Trophoblast cell (in vitro differentiated cells and primary cell): Measurements from ENCODE around the gene PUM2.
A peak's percentile ranks its signal among the peaks of the same experiment; 100 is the strongest.

Source experiments
- DNase-seq, 2 donors: peaks; one replicate each; pipeline ENCODE4 v3.0.0-alpha.2; 2016
- H2AFZ ChIP-seq: 2 replicates; pipeline ENCODE4 v1.6.1; 2013; ENCODE audit warnings: low read length, moderate library complexity, mild to moderate bottlenecking; ENCODE audit not compliant: insufficient read depth, poor library complexity
- H2AK5ac ChIP-seq: 2 replicates; pipeline ENCODE4 v1.6.1; 2013; ENCODE audit warnings: mild to moderate bottlenecking, low read length
- H2BK120ac ChIP-seq: 2 replicates; pipeline ENCODE4 v1.6.1; 2013; ENCODE audit warnings: low read length, mild to moderate bottlenecking, moderate library complexity; ENCODE audit not compliant: insufficient read depth, poor library complexity
- H2BK12ac ChIP-seq: 2 replicates; pipeline ENCODE4 v1.6.1; 2013; ENCODE audit warnings: mild to moderate bottlenecking, low read length, moderate library complexity
- H2BK5ac ChIP-seq: 2 replicates; pipeline ENCODE4 v1.6.1; 2013; ENCODE audit warnings: low read length, low read depth, moderate library complexity, mild to moderate bottlenecking; ENCODE audit not compliant: poor library complexity
- H3K14ac ChIP-seq: 2 replicates; pipeline ENCODE4 v1.6.1; 2013; ENCODE audit warnings: mild to moderate bottlenecking, low read length
- H3K18ac ChIP-seq: 2 replicates; pipeline ENCODE4 v1.6.1; 2013; ENCODE audit warnings: mild to moderate bottlenecking, low read length
- H3K23ac ChIP-seq: 2 replicates; pipeline ENCODE4 v1.6.1; 2013; ENCODE audit warnings: low read length
- H3K27ac ChIP-seq: 2 replicates; pipeline ENCODE4 v1.5.1; 2013; ENCODE audit warnings: low read depth, mild to moderate bottlenecking, inconsistent platforms, low read length, moderate library complexity
- H3K27me3 ChIP-seq: 2 replicates; pipeline ENCODE4 v1.6.1; 2013; ENCODE audit warnings: inconsistent platforms, mild to moderate bottlenecking, low read length, moderate library complexity; ENCODE audit not compliant: insufficient read depth
- H3K36me3 ChIP-seq, 2 experiments: 1 replicate in 1 of 2; 2 replicates in 1 of 2; pipeline ENCODE4 v1.6.1; 2013; ENCODE audit warnings: low read length in 2 of 2, mild to moderate bottlenecking in 2 of 2, moderate library complexity in 1 of 2; ENCODE audit not compliant: insufficient read depth in 2 of 2, control insufficient read depth in 1 of 2
- H3K4ac ChIP-seq: 2 replicates; pipeline ENCODE4 v1.6.1; 2013; ENCODE audit warnings: low read depth, mild to moderate bottlenecking, low read length, moderate library complexity
- H3K4me1 ChIP-seq, 2 experiments: 1 replicate in 1 of 2; 2 replicates in 1 of 2; pipeline ENCODE4 v1.6.1; 2013; ENCODE audit warnings: low read length in 2 of 2, mild to moderate bottlenecking in 2 of 2, moderate library complexity in 1 of 2; ENCODE audit not compliant: insufficient read depth in 2 of 2, control insufficient read depth in 1 of 2
- H3K4me2 ChIP-seq: 2 replicates; pipeline ENCODE4 v1.6.1; 2013; ENCODE audit warnings: inconsistent platforms, mild to moderate bottlenecking, low read length, moderate library complexity
- H3K4me3 ChIP-seq: 2 replicates; pipeline ENCODE4 v1.5.1; 2013; ENCODE audit warnings: mild to moderate bottlenecking, low read depth, low read length, inconsistent platforms
- H3K79me1 ChIP-seq: one replicate; pipeline ENCODE4 v1.6.1; 2013; ENCODE audit warnings: low read length
- H3K79me2 ChIP-seq: 2 replicates; pipeline ENCODE4 v1.6.1; 2013; ENCODE audit warnings: low read length, mild to moderate bottlenecking; ENCODE audit not compliant: control insufficient read depth, insufficient read depth, poor library complexity
- H3K9ac ChIP-seq: 2 replicates; pipeline ENCODE4 v1.6.1; 2013; ENCODE audit warnings: mild to moderate bottlenecking, low read length
- H3K9me3 ChIP-seq: 2 replicates; pipeline ENCODE4 v1.6.1; 2013; ENCODE audit warnings: low read depth, mild to moderate bottlenecking, control low read depth, inconsistent platforms, low read length; ENCODE audit not compliant: insufficient read depth
- H4K12ac ChIP-seq: 2 replicates; pipeline ENCODE4 v1.6.1; 2013; ENCODE audit warnings: low read depth, mild to moderate bottlenecking, low read length, moderate library complexity
- H4K8ac ChIP-seq: 2 replicates; pipeline ENCODE4 v1.6.1; 2013; ENCODE audit warnings: low read depth, mild to moderate bottlenecking, low read length, moderate library complexity
- H4K91ac ChIP-seq: one replicate; pipeline ENCODE4 v1.6.1; 2013; ENCODE audit warnings: low read depth, mild to moderate bottlenecking, low read length, moderate library complexity
- WGBS: extraction: QIAGEN DNeasy Blood & Tissue Kit; methylation state at CpG from one replicate; pipeline ENCODE4 v1.1.7; 2013; ENCODE audit warnings: missing lambda C conversion rate; ENCODE audit not compliant: insufficient read length, insufficient coverage; ENCODE audit errors: extremely low coverage; 5-methylcytosine and 5-hydroxymethylcytosine counted together

Gene PUM2

DNA sequence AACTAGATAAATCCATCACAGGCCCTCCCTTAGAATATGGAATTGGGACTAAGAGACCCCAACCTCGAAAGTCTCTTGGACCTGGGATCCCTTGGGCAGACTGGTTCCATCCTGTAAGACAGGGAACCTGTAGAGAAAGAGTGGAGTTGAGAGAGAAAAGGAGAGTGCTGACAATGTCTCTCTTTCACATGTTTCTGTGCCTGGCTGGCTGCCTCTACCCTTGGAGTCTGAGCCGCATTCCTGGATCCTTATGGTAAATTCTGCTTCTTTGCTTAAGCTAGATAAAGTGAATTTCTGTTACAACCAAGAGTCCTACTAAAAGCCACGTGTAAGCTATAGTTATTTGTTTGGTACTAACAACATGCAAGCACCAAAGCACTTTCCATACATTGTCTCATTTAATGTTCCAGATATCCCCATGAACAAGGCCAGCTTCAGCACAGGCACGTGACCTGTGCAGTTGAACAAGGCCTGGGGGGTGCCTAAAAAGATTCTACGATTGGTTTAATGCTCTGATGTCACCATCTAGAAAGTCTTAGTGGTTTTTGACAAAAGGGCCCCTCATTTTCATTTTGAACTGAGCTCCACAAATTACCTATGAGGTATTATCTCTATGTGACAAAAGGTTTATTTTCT is 2.1 kb upstream of the PUM2 start:
- Histone ChIP-seq H2AK5ac (no peak overlapping the region), H3K4me2 (no peak overlapping the region), H3K27ac (no peak overlapping the region), H2BK120ac (no peak overlapping the region), H3K4ac (no peak overlapping the region), H3K23ac (no peak overlapping the region), H3K79me2 (peaks cover 17% of the 10 kb centered on the region), H2BK5ac (no peak overlapping the region), H4K91ac (peak overlapping the region; percentile 42), H3K4me1 (peaks cover 9 to 17% of the 10 kb centered on the region in 2 experiments), H3K9ac (no peak overlapping the region), H2BK12ac (peak overlapping the region; percentile 82), H3K18ac (no peak overlapping the region), H4K8ac (peak overlapping the region; percentile 10), H3K14ac (no peak overlapping the region), H2AFZ (no peak overlapping the region), H3K4me3 (no peak overlapping the region), H3K79me1 (peaks cover 15% of the 10 kb centered on the region), H3K9me3 (no peaks in the 10 kb centered on the region), H4K12ac (no peak overlapping the region), H3K36me3 (no peaks in the 10 kb centered on the region), H3K27me3 (no peaks in the 10 kb centered on the region)
- WGBS = no CpG with 5 or more reads among the region's 5 CpGs
- no peak for DNase-seq

DNA sequence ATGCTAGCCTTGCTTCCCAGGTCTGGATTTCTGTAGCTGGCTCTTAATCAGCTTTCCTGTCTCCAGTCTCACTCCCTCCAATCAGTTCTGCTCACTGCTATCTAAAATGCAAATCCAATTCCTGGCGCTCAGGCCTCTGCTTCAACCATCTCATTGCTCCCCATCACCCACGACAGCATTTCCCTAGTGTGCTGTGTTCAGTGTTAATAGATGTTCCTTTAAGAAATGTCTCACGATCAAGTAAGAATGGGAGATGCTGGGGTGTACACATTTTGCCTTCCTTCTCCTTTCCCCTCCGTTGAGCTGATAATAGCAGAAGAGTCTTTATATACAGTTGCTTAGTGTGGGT is 1.6 kb upstream of the PUM2 start:
- no peak for DNase-seq
- H2AK5ac ChIP-seq = no peak overlapping the region
- H2AFZ ChIP-seq = no peak overlapping the region
- H3K9me3 ChIP-seq = no peaks in the 10 kb centered on the region
- H4K12ac ChIP-seq = no peak overlapping the region
- H2BK120ac ChIP-seq = no peak overlapping the region
- no peaks in the 10 kb centered on the region for H3K27me3 ChIP-seq
- peak overlapping the region; percentile 46 for H4K8ac ChIP-seq
- H3K9ac ChIP-seq = no peak overlapping the region
- H3K27ac ChIP-seq = peak overlapping the region; percentile 3
- H3K79me1 ChIP-seq = peaks cover 15% of the 10 kb centered on the region
- H3K23ac ChIP-seq = no peak overlapping the region
- H3K79me2 ChIP-seq = peaks cover 18% of the 10 kb centered on the region
- no peak overlapping the region for H3K4me3 ChIP-seq
- peak overlapping the region; percentile 42 for H4K91ac ChIP-seq
- no peak overlapping the region for H3K18ac ChIP-seq
- H2BK5ac ChIP-seq = no peak overlapping the region
- no peak overlapping the region for H2BK12ac ChIP-seq
- peaks cover 9 to 18% of the 10 kb centered on the region in 2 experiments for H3K4me1 ChIP-seq
- WGBS = no CpG with 5 or more reads among the region's 4 CpGs
- H3K14ac ChIP-seq = no peak overlapping the region
- H3K36me3 ChIP-seq = no peaks in the 10 kb centered on the region
- no peak overlapping the region for H3K4me2 ChIP-seq
- no peak overlapping the region for H3K4ac ChIP-seq

DNA sequence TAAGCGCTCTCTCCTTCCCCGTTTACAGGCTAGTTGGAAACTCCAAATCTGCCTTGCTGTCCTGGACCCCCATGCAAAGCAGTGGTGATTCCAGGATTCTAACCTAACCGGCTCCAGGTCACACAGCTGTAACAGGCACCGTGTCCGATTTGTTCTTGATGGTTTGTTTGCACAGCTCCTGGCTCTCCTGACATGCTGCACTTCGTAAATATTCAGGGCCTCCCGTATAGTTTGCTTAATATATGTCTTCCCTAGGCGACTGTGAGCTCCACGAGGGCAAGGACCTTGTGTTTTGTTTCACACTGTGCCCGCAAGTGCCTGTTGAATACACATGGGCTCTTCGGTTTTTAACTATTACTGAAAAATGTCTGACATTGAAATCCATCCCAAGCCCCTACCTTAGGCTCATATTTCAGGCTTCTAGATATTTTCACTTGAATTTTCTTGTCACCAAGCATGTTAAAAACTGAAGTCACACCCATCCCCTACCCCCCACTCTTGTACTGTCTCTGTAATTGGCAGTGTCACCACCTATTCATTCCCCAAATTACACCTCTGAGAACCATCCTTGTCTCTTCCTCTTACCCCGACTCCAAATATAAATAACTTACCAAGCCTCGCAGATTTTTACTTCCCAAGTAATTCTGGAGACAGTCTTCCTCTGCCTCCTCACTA is 1.0 kb upstream of the PUM2 start:
- Histone ChIP-seq H3K4ac (peak overlapping the region; percentile 61), H3K14ac (peak overlapping the region; percentile 94), H3K27me3 (no peaks in the 10 kb centered on the region), H3K23ac (no peak overlapping the region), H3K27ac (peak overlapping the region; percentile 90), H2BK12ac (no peak overlapping the region), H3K79me2 (peaks cover 18% of the 10 kb centered on the region), H3K9ac (peak overlapping the region; percentile 88), H4K12ac (peak overlapping the region; percentile 89), H3K18ac (peak overlapping the region; percentile 87), H3K4me1 (peaks cover 9 to 18% of the 10 kb centered on the region in 2 experiments), H2AFZ (peak overlapping the region; percentile 87), H4K91ac (peak overlapping the region; percentile 94), H2AK5ac (no peak overlapping the region), H3K9me3 (no peaks in the 10 kb centered on the region), H3K4me2 (peak overlapping the region; percentile 88), H2BK120ac (peak overlapping the region; percentile 92), H3K4me3 (peak overlapping the region; percentile 70), H3K79me1 (peaks cover 15% of the 10 kb centered on the region), H2BK5ac (peak overlapping the region; percentile 93), H4K8ac (peak overlapping the region; percentile 97), H3K36me3 (no peaks in the 10 kb centered on the region)
- WGBS = no CpG with 5 or more reads among the region's 13 CpGs
- no peak for DNase-seq

DNA sequence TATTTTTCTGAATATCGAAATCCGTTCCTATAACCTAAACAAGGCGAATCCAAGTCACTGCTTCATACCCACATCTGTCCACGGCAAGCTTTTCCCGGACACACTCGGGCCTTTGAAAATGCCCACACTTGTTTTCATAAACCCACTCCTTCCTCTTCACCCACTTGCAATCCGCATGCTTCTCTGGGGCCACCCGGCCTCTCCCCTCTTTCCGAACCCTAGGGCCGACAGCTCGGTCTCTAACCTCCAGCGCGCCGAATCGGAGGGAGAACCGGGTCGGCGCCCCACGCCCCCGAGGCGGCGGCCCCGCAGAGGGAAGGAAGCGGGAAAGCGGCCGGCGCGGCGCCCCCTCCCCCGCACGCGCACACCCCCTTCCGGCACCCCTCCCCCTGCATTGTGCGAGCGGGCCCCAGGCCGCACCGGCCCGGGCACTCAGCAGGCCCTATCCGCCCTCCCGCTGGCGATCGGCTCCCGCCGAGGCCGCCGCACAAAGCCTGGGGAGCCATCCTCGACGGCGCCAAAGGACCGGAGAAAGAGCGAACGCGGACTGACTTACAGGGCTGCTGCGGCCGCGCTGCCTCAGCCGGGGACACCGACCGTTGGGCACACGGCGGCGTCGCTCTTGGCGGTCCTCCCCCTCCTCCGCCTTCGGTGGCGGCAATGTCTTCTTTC is 467 bp downstream of the PUM2 start:
- no peaks in the 10 kb centered on the region for H3K27me3 ChIP-seq
- H3K23ac ChIP-seq = no peak overlapping the region
- no peaks in the 10 kb centered on the region for H3K9me3 ChIP-seq
- H3K18ac ChIP-seq = peak overlapping the region; percentile 100
- peaks cover 15% of the 10 kb centered on the region for H3K79me1 ChIP-seq
- H3K4me1 ChIP-seq = peaks cover 9 to 20% of the 10 kb centered on the region in 2 experiments
- H2AFZ ChIP-seq = peak overlapping the region; percentile 98
- peaks cover 26% of the 10 kb centered on the region for H3K79me2 ChIP-seq
- peak overlapping the region; percentile 99 for H3K4me3 ChIP-seq
- H2AK5ac ChIP-seq = peak overlapping the region; percentile 100
- DNase-seq = peak in 1 of 2 donors; percentile 47
- H3K27ac ChIP-seq = peak overlapping the region; percentile 100
- peak overlapping the region; percentile 100 for H2BK120ac ChIP-seq
- H3K4me2 ChIP-seq = peak overlapping the region; percentile 72
- H4K8ac ChIP-seq = peak overlapping the region; percentile 100
- peak overlapping the region; percentile 100 for H3K14ac ChIP-seq
- WGBS = no CpG with 5 or more reads among the region's 67 CpGs
- peak overlapping the region; percentile 100 for H4K12ac ChIP-seq
- H3K36me3 ChIP-seq = no peaks in the 10 kb centered on the region
- H3K4ac ChIP-seq = peak overlapping the region; percentile 84
- H2BK5ac ChIP-seq = peak overlapping the region; percentile 100
- peak overlapping the region; percentile 100 for H4K91ac ChIP-seq
- H3K9ac ChIP-seq = peak overlapping the region; percentile 100
- H2BK12ac ChIP-seq = peak overlapping the region; percentile 88
